ENCODE measurements around the gene OXLD1.

- peak in 2 of 4 donors; percentile 13 to 20 for TF ChIP-seq CTCF (IDR thresholded peaks at IDR 0.05)
- TF ChIP-seq POLR2A (IDR thresholded peaks at IDR 0.05), result peak; percentile 90
Measured at GRCh38 chr17:81702934-81703746, 36.7 kb upstream of the OXLD1 start, which contains the start of gene MRPL12.

Data from right lobe of liver (tissue), 4 donors.